OCI-LY3 (cell line): ENCODE data around the gene ABHD17A.

Experiments used
- EZH2phosphoT487 ChIP-seq: fragments of 200-600 bp; shearing (Covaris generic); IDR thresholded peaks from 2 replicates; pipeline ENCODE4 v1.6.1; 2018; ENCODE audit warnings: antibody characterized with exemption, mixed run types, low read depth
- TF ChIP-seq, protein P1 (sequence below): fragments of 200-600, 300-600 bp; sonication (generic); IDR thresholded peaks from 2 replicates; pipeline ENCODE4 v1.5.1; 2014; ENCODE audit warnings: antibody characterized with exemption, low read length, low read depth

DNA sequence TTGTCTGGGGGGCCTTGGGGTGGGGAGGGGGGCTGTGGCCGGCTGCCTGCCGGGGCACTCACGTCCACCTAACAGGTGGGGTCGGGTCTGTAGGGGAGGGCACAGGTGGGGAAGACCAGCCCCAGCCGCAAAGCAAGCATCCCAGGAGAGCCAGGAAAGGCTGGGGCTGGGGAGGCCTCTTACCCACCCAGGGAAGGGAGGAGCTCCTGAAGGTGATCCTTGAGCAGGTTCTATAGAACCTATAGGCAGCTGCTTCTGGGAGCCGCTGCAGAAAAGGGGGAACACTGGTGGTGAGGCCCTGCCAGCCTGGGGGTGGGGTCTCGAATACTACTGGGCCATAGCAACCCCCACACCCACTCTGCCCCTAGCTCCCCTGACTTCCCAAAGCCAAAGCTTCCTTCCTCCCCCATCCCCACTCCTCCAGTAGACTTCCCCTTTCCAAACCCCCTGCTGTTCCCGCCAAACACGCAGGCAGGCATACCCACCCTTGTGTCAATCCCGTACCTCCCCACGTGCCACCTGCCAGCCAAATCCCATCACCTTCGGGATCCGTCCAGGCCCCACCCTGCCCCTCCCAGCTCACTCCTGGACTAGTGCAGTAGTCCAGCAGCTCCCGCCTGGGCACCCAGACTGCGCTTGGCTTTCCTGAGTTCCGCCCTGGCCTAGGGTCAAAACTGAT, 27.5 kb downstream of the ABHD17A start:
- TF ChIP-seq, protein P1, sequence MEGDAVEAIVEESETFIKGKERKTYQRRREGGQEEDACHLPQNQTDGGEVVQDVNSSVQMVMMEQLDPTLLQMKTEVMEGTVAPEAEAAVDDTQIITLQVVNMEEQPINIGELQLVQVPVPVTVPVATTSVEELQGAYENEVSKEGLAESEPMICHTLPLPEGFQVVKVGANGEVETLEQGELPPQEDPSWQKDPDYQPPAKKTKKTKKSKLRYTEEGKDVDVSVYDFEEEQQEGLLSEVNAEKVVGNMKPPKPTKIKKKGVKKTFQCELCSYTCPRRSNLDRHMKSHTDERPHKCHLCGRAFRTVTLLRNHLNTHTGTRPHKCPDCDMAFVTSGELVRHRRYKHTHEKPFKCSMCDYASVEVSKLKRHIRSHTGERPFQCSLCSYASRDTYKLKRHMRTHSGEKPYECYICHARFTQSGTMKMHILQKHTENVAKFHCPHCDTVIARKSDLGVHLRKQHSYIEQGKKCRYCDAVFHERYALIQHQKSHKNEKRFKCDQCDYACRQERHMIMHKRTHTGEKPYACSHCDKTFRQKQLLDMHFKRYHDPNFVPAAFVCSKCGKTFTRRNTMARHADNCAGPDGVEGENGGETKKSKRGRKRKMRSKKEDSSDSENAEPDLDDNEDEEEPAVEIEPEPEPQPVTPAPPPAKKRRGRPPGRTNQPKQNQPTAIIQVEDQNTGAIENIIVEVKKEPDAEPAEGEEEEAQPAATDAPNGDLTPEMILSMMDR: no peak
- TF ChIP-seq EZH2phosphoT487: no peak
